ENCODE measurements around the gene DIP2C.

DNA sequence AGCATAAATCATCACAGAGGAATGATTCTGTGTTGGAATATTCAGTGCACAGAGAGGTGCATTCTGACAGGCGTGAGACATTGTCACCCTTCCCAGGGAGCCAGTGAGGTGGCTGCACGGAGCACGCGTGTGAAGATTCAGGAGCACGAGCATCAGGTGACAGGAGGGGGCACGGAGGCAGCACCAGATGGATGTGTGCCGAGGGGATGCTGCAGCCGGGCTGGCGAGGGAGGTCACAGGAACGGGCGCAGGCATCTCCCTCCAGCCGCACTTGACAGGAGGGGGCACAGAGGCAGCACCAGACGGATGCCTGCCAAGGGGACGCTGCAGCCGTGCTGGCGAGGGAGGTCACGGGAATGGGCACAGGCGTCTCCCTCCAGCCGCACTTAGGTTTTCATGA is 66.5 kb downstream of the DIP2C start:
- TF ChIP-seq EZH2phosphoT487 (IDR thresholded peaks at IDR 0.05), result no peak
- TF ChIP-seq, protein P1, sequence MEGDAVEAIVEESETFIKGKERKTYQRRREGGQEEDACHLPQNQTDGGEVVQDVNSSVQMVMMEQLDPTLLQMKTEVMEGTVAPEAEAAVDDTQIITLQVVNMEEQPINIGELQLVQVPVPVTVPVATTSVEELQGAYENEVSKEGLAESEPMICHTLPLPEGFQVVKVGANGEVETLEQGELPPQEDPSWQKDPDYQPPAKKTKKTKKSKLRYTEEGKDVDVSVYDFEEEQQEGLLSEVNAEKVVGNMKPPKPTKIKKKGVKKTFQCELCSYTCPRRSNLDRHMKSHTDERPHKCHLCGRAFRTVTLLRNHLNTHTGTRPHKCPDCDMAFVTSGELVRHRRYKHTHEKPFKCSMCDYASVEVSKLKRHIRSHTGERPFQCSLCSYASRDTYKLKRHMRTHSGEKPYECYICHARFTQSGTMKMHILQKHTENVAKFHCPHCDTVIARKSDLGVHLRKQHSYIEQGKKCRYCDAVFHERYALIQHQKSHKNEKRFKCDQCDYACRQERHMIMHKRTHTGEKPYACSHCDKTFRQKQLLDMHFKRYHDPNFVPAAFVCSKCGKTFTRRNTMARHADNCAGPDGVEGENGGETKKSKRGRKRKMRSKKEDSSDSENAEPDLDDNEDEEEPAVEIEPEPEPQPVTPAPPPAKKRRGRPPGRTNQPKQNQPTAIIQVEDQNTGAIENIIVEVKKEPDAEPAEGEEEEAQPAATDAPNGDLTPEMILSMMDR (IDR thresholded peaks at IDR 0.05), result no peak
- no peak for TF ChIP-seq EZH2 (IDR thresholded peaks at IDR 0.05)

All from neural progenitor cell (in vitro differentiated cells).